ENCODE data around the gene ALDH1B1. TPM values are rescaled to one million over a fixed set of nuclear protein-coding genes. Genes with fewer than 3 reads are reported as not detected.

Gene ALDH1B1
- total RNA-seq: 28.2 and 35.7 TPM in 2 replicates

GRCh38 chr9:38392235-38393127 lies at the start of gene ALDH1B1:
ALDH1B1 (plus strand) TSS chr9:38392702; CDS start chr9:38395749, 3,047 bp downstream.

GRCh38 chr9:38423973-38424843 lies 31.7 kb downstream of the ALDH1B1 start, which contains the start of gene IGFBPL1:
IGFBPL1 (minus strand) TSS chr9:38424454; CDS start chr9:38424424, 30 bp downstream.

Other genes starting within 250 kb of the ALDH1B1 start
- not detected in 2 replicates for gene IGFBPL1, start 31.8 kb downstream of the ALDH1B1 start, total RNA-seq
- not detected in 2 replicates for gene ANKRD18A, start 227.9 kb downstream of the ALDH1B1 start, total RNA-seq